HG03139 (cell line): ENCODE results near the gene MAP6.

Experiments
- ATAC-seq: cut with Tn5 transposase; IDR thresholded peaks from one replicate; pipeline ENCODE4 v1.9.1; 2021; ENCODE audit not compliant: unreplicated experiment

Gene MAP6

GRCh38 chr11:75632450-75632849, 36.4 kb downstream of the MAP6 start:
- no peak for ATAC-seq

GRCh38 chr11:75631086-75631730, 37.6 kb downstream of the MAP6 start:
- no peak for ATAC-seq

- no peak for ATAC-seq
Measured at GRCh38 chr11:75627906-75628668, 40.8 kb downstream of the MAP6 start.

GRCh38 chr11:75626889-75627529, 41.8 kb downstream of the MAP6 start:
- no peak for ATAC-seq

- no peak for ATAC-seq
Measured at GRCh38 chr11:75625991-75626888, 42.6 kb downstream of the MAP6 start.

GRCh38 chr11:75625021-75625420, 43.8 kb downstream of the MAP6 start:
- ATAC-seq: no peak

GRCh38 chr11:75616281-75616680, 52.6 kb downstream of the MAP6 start:
- ATAC-seq: no peak

- ATAC-seq: no peak
Measured at GRCh38 chr11:75615751-75616150, 53.1 kb downstream of the MAP6 start.

- ATAC-seq: no peak
Measured at GRCh38 chr11:75611823-75612222, 57.0 kb downstream of the MAP6 start.

GRCh38 chr11:75606099-75606498, 62.7 kb downstream of the MAP6 start:
- no peak for ATAC-seq

- ATAC-seq: no peak
Measured at GRCh38 chr11:75603791-75604736, 64.8 kb downstream of the MAP6 start.

- no peak for ATAC-seq
Measured at GRCh38 chr11:75602951-75603350, 65.9 kb downstream of the MAP6 start.

- no peak for ATAC-seq
Measured at GRCh38 chr11:75601494-75601893, 67.3 kb downstream of the MAP6 start.

GRCh38 chr11:75600356-75600755, 68.5 kb downstream of the MAP6 start:
- ATAC-seq: no peak

- no peak for ATAC-seq
Measured at GRCh38 chr11:75598900-75599299, 69.9 kb downstream of the MAP6 start.

- ATAC-seq: no peak
Measured at GRCh38 chr11:75598264-75598663, 70.6 kb downstream of the MAP6 start.

- no peak for ATAC-seq
Measured at GRCh38 chr11:75597636-75598035, 71.2 kb downstream of the MAP6 start.

- ATAC-seq: no peak
Measured at GRCh38 chr11:75596914-75597313, 71.9 kb downstream of the MAP6 start.

- no peak for ATAC-seq
Measured at GRCh38 chr11:75595429-75595828, 73.4 kb downstream of the MAP6 start.

- no peak for ATAC-seq
Measured at GRCh38 chr11:75594211-75594610, 74.6 kb downstream of the MAP6 start.
